Ishikawa (cell line): ENCODE measurements around the gene PTCH2.

Experiments
- CEBPB ChIP-seq: IDR thresholded peaks from 2 replicates; pipeline ENCODE4 v1.6.1; 2012
- CREB1 ChIP-seq: IDR thresholded peaks from 2 replicates; pipeline ENCODE4 v1.6.1; 2012; ENCODE audit warnings: low read depth
- EP300 ChIP-seq: IDR thresholded peaks from 2 replicates; pipeline ENCODE4 v1.6.1; 2012; ENCODE audit warnings: borderline replicate concordance
- RAD21 ChIP-seq: IDR thresholded peaks from 2 replicates; pipeline ENCODE4 v1.6.1; 2012; ENCODE audit warnings: low read depth
- REST ChIP-seq: IDR thresholded peaks from 2 replicates; pipeline ENCODE4 v1.6.1; 2012; ENCODE audit warnings: low read depth, mild to moderate bottlenecking
- TAF1 ChIP-seq: IDR thresholded peaks from 2 replicates; pipeline ENCODE4 v1.6.1; 2012; ENCODE audit warnings: low read depth, mild to moderate bottlenecking
- TCF12 ChIP-seq: IDR thresholded peaks from 2 replicates; pipeline ENCODE4 v1.6.1; 2012; ENCODE audit warnings: low read depth
- YY1 ChIP-seq: IDR thresholded peaks from 2 replicates; pipeline ENCODE4 v1.6.1; 2012; ENCODE audit warnings: low read depth

- TF ChIP-seq TAF1, result no peak
- TF ChIP-seq EP300, result no peak
- no peak for TF ChIP-seq YY1
- no peak for TF ChIP-seq CREB1
- no peak for TF ChIP-seq RAD21
- no peak for TF ChIP-seq CEBPB
- no peak for TF ChIP-seq TCF12
- TF ChIP-seq REST, result no peak
Observed at GRCh38 chr1:44854970-44855369, 11.9 kb upstream of the PTCH2 start.
